ENCODE data around the gene PLA2G3.

DNA sequence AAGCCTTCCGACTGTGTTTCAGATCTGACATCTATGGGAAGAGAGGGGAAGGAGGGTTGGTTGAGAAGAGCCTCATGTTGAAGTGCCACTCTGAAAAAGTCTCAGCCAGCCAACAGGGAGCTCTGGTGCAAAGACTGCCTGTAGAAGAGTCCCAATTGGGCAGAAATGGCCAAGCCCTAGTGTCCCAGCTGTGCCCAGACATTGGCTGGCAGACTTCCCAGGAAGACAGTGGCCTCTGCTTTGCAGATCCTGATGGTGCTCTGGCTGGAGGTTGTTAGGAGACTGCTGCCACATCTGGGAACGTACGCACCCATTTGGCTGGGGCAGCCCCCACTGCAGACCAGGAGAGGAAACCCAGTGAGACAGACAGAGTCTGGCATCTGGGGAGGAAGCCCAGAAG, 3.2 kb upstream of the PLA2G3 start:
- TF ChIP-seq POLR2A (IDR thresholded peaks at IDR 0.05) (no peak), CTCF (IDR thresholded peaks at IDR 0.05) (no peak)
